Activated CD8-positive, alpha-beta memory T cell treated with anti-CD3 and anti-CD28 coated beads for 4 hours (primary cell): Measurements from ENCODE around the gene EHD3.

Source experiments
- DNase-seq, 2 donors: peaks; one replicate each; pipeline ENCODE4 v3.0.0-alpha.2; 2020; ENCODE audit warnings: low read depth in 2 of 2

EHD3 gene

GRCh38 chr2:31233741-31234682 lies at the start of gene EHD3:
EHD3 (plus strand) TSS chr2:31234152; CDS start chr2:31234622, 470 bp downstream.
- DNase-seq: peak; percentile 37 to 51

- no peak for DNase-seq
Measured at GRCh38 chr2:31187166-31187565, 46.8 kb upstream of the EHD3 start.

- no peak for DNase-seq
Measured at GRCh38 chr2:31188131-31188530, 45.8 kb upstream of the EHD3 start.

GRCh38 chr2:31189141-31189540 lies 44.8 kb upstream of the EHD3 start:
- DNase-seq: no peak

GRCh38 chr2:31190188-31190587 lies 43.8 kb upstream of the EHD3 start:
- DNase-seq: no peak

GRCh38 chr2:31191931-31192330 lies 42.0 kb upstream of the EHD3 start:
- no peak for DNase-seq

GRCh38 chr2:31192396-31192795 lies 41.6 kb upstream of the EHD3 start:
- no peak for DNase-seq

GRCh38 chr2:31192851-31193392 lies 41.0 kb upstream of the EHD3 start:
- DNase-seq: no peak

- no peak for DNase-seq
Measured at GRCh38 chr2:31193806-31194205, 40.1 kb upstream of the EHD3 start.

- no peak for DNase-seq
Measured at GRCh38 chr2:31196622-31197021, 37.3 kb upstream of the EHD3 start.

GRCh38 chr2:31197166-31197565 lies 36.8 kb upstream of the EHD3 start:
- no peak for DNase-seq

GRCh38 chr2:31197669-31198068 lies 36.3 kb upstream of the EHD3 start:
- DNase-seq: no peak

GRCh38 chr2:31199206-31199605 lies 34.7 kb upstream of the EHD3 start:
- DNase-seq: no peak

- DNase-seq: no peak
Measured at GRCh38 chr2:31200972-31201371, 33.0 kb upstream of the EHD3 start.

GRCh38 chr2:31202041-31202440 lies 31.9 kb upstream of the EHD3 start:
- DNase-seq: no peak

- DNase-seq: no peak
Measured at GRCh38 chr2:31202833-31203232, 31.1 kb upstream of the EHD3 start.

GRCh38 chr2:31203916-31204315 lies 30.0 kb upstream of the EHD3 start:
- no peak for DNase-seq

- no peak for DNase-seq
Measured at GRCh38 chr2:31204783-31205182, 29.2 kb upstream of the EHD3 start.

- DNase-seq: no peak
Measured at GRCh38 chr2:31205186-31205585, 28.8 kb upstream of the EHD3 start.

- no peak for DNase-seq
Measured at GRCh38 chr2:31205613-31206012, 28.3 kb upstream of the EHD3 start.

- no peak for DNase-seq
Measured at GRCh38 chr2:31207790-31208189, 26.2 kb upstream of the EHD3 start.

- DNase-seq: no peak
Measured at GRCh38 chr2:31208240-31208639, 25.7 kb upstream of the EHD3 start.
